Kidney (tissue), 14 donors: ENCODE results near the gene TBPL2. TPM values are rescaled to one million over a fixed set of nuclear protein-coding genes. Genes with fewer than 3 reads are reported as not detected.

Experiments used
- DNase-seq, 5 donors: peaks; one replicate each; pipeline ENCODE4 v3.0.0-alpha.2; 2013 to 2020
- FAIRE-seq: peaks from 2 replicates; lab custom pipeline; 2012; peaks lifted over from hg19 to GRCh38; lab: Jason Lieb, UNC
- H3K27ac ChIP-seq, 2 donors: one replicate each; pipeline ENCODE4 v1.7.0; 2013; ENCODE audit warnings: low read depth in 2 of 2, low read length in 2 of 2, inconsistent platforms in 1 of 2
- H3K27me3 ChIP-seq: one replicate; pipeline ENCODE4 v1.7.1; 2013; ENCODE audit warnings: low read length, inconsistent platforms; ENCODE audit not compliant: control insufficient read depth, insufficient read depth
- H3K36me3 ChIP-seq, 3 donors: one replicate each; pipeline versions ENCODE4 v1.7.0 to v1.7.1; 2013; ENCODE audit warnings: low read length in 3 of 3, control low read depth in 1 of 3, inconsistent platforms in 1 of 3; ENCODE audit not compliant: insufficient read depth in 3 of 3, control insufficient read depth in 2 of 3
- H3K4me1 ChIP-seq, 3 donors: one replicate each; pipeline versions ENCODE4 v1.7.0 to v1.7.1; 2013; ENCODE audit warnings: low read length in 3 of 3, inconsistent platforms in 1 of 3, low read depth in 1 of 3; ENCODE audit not compliant: control insufficient read depth in 2 of 3, insufficient read depth in 2 of 3
- H3K4me3 ChIP-seq, 3 donors: one replicate each; pipeline versions ENCODE4 v1.7.0 to v1.8.1; 2013; ENCODE audit warnings: low read length in 3 of 3, control low read depth in 1 of 3, inconsistent platforms in 1 of 3
- H3K9ac ChIP-seq, 3 donors: one replicate each; pipeline versions ENCODE4 v1.7.0 to v1.7.1; 2013; ENCODE audit warnings: low read length in 3 of 3, control low read depth in 1 of 3, inconsistent platforms in 1 of 3
- H3K9me3 ChIP-seq, 3 donors: one replicate each; pipeline versions ENCODE4 v1.7.0 to v1.7.1; 2013; ENCODE audit warnings: low read length in 3 of 3, control low read depth in 1 of 3, inconsistent platforms in 1 of 3; ENCODE audit not compliant: control insufficient read depth in 2 of 3, insufficient read depth in 1 of 3
- intact Hi-C: fragments of 100-400 bp; cut with DNase I; formaldehyde crosslinking; loops from one replicate; pipeline ENCODE4 v1.11.1; 2022
- polyA plus RNA-seq: library from polyadenylated mRNA; stranded (reverse); fragments of 350-450 nt; fragmentation: Illumina TruSeq; extraction: RNeasy Lipid Tissue Mini Kit (QIAGEN cat#74804); gene quantifications from one replicate; pipeline ENCODE4 v1.2.3, GENCODE V29; 2014; ENCODE audit warnings: low read depth, low replicate concordance; ENCODE audit not compliant: insufficient read depth
- total RNA-seq: library from RNA; stranded (reverse); fragmentation: NEBNext Ultra II Directional; extraction: Animal tissue kit (Norgen Biotek cat#: 25700); gene quantifications from one replicate; pipeline ENCODE4 v1.2.1, GENCODE V29; 2021
- TF ChIP-seq, protein P1 (sequence below): IDR thresholded peaks from 3 replicates; pipeline ENCODE4 v1.5.1; 2012; ENCODE audit warnings: mild to moderate bottlenecking, moderate library complexity, borderline replicate concordance; ENCODE audit not compliant: insufficient read depth; ENCODE audit errors: extremely low read depth
- donor health status: control.
- donor health status: control.
- donor health status: control.
- donor health status: control.
- donor health status: control.
- donor health status: DM: yes; HTN: yes; CAD: no.
- donor health status: Normal renal cell carcinoma (clear cell type).

The TBPL2 gene
- total and polyA plus RNA-seq, 2 donors from 2014 or later: not detected

DNA sequence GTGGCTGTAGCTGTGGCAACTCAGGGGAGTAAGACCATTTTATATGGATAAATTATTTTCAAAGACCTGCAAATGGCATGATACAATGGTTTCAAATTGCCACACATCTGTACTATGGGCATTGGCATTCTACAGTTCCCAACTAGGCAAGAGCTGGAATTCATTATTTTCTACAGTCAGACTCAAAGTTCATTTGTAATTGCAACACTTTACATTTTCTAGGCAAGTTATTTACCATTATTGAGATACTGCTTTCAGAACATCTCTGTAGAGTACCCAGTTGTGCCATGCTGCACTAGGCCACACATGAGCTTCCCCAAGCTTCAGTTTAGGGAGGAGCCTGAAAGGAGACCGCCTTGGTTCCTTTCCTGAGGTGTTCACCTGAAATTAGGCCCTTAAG, 20.8 kb downstream of the TBPL2 start:
- Histone ChIP-seq H3K9me3 (no peaks in the 10 kb centered on the region), H3K27me3 (no peaks in the 10 kb centered on the region), H3K36me3 (no peaks in the 10 kb centered on the region), H3K9ac (no peak overlapping the region), H3K4me1 (no peaks in the 10 kb centered on the region), H3K27ac (no peak overlapping the region), H3K4me3 (no peak overlapping the region)
- intact Hi-C loops: no loop called here
- TF ChIP-seq, protein P1, sequence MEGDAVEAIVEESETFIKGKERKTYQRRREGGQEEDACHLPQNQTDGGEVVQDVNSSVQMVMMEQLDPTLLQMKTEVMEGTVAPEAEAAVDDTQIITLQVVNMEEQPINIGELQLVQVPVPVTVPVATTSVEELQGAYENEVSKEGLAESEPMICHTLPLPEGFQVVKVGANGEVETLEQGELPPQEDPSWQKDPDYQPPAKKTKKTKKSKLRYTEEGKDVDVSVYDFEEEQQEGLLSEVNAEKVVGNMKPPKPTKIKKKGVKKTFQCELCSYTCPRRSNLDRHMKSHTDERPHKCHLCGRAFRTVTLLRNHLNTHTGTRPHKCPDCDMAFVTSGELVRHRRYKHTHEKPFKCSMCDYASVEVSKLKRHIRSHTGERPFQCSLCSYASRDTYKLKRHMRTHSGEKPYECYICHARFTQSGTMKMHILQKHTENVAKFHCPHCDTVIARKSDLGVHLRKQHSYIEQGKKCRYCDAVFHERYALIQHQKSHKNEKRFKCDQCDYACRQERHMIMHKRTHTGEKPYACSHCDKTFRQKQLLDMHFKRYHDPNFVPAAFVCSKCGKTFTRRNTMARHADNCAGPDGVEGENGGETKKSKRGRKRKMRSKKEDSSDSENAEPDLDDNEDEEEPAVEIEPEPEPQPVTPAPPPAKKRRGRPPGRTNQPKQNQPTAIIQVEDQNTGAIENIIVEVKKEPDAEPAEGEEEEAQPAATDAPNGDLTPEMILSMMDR: no peak
- no peak for DNase-seq
- no peak for FAIRE-seq

DNA sequence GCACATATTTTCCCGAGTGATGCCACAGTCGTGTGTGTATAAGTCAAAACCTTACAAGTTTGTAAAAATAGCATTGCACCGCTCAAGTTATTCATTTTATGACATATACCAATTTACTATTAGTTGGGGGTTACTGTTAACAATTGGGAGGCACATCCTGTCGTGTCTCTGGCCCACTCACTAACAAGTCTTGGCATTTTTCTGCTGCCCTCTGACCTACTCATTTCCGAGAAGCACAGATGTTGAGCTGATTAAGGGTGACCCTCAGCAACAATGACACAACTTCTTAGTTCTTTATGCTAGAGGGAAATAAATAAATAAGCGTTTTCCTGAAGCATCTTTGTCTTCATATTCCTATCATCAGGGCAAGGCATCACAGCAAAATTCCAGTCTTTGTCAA, 22.0 kb downstream of the TBPL2 start:
- H3K4me1 ChIP-seq: no peaks in the 10 kb centered on the region
- intact Hi-C loops: no loop called here
- H3K27ac ChIP-seq: no peak overlapping the region
- TF ChIP-seq, protein P1: no peak
- H3K36me3 ChIP-seq: no peaks in the 10 kb centered on the region
- no peaks in the 10 kb centered on the region for H3K27me3 ChIP-seq
- no peak overlapping the region for H3K4me3 ChIP-seq
- DNase-seq: peak in 1 of 5 donors; percentile 40
- no peaks in the 10 kb centered on the region for H3K9me3 ChIP-seq
- FAIRE-seq: no peak
- no peak overlapping the region for H3K9ac ChIP-seq

DNA sequence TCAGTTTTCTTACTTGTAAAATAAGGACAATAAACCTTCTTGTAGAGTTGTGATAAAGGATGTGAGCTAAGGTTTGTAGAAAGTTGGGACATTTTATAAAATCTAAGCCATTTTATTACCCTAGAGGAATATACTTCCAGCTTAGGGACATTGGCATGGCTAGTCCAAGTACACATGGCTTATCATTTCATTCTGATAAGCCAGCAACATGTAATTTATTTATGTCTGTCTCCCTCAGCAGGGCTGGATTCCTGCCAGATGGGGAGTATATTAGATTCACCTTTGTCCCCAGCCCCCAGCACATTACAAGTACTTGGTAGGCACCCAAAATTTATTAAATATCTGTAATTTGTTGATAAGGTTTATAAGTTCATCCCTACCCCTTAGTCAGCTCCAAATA, 22.5 kb downstream of the TBPL2 start:
- Histone ChIP-seq H3K4me3 (no peak overlapping the region), H3K27me3 (no peaks in the 10 kb centered on the region), H3K4me1 (no peaks in the 10 kb centered on the region), H3K9ac (no peak overlapping the region), H3K27ac (no peak overlapping the region), H3K9me3 (no peaks in the 10 kb centered on the region), H3K36me3 (no peaks in the 10 kb centered on the region)
- FAIRE-seq (no peak), DNase-seq (no peak)
- TF ChIP-seq, protein P1: no peak
- intact Hi-C loops: no loop called here

DNA sequence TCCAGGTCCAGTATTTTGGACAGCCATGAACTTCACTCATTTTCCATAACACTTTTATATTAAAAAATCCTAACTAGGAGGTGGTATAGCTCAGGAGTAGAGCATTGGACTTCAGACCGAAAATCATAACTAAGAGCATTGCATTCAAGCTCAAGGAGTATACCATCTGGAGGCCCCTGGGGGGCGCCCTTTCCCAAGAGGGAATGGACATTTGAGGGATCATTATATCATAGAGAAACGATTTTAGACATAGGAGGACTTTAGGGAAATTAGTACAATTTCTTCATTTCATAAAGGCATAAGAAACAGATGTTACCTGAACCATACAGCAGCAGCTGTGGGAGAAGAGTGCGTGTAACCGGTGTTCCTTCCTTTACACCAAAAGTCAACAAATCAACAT, 23.6 kb downstream of the TBPL2 start:
- intact Hi-C loops: no loop called here
- FAIRE-seq (no peak), DNase-seq (no peak)
- Histone ChIP-seq H3K9me3 (no peaks in the 10 kb centered on the region), H3K9ac (no peak overlapping the region), H3K4me3 (no peak overlapping the region), H3K36me3 (no peaks in the 10 kb centered on the region), H3K4me1 (peaks cover 0 to 8% (median 0%) of the 10 kb centered on the region in 3 donors), H3K27me3 (no peaks in the 10 kb centered on the region), H3K27ac (no peak overlapping the region)
- TF ChIP-seq, protein P1: no peak
